Astrocyte of the spinal cord (primary cell): ENCODE measurements around the gene RIN1.

Experiments
- DNase-seq: peaks from one replicate; pipeline ENCODE4 v3.0.0; 2011; ENCODE audit warnings: low read depth, low spot score
- H3K4me3 ChIP-seq: 2 replicates; pipeline ENCODE4 v1.5.1; 2011; ENCODE audit warnings: low read depth, mild to moderate bottlenecking, low read length, moderate library complexity
- in situ Hi-C: cut with HindIII; loops from 2 replicates; pipeline ENCODE4 v1.10.0; 2017; ENCODE audit warnings: low sequenced_read_pairs
- TF ChIP-seq, protein P1 (sequence below): IDR thresholded peaks from 2 replicates; pipeline ENCODE4 v1.5.1; 2012; ENCODE audit warnings: low read depth, mild to moderate bottlenecking, low read length, inconsistent platforms

Gene RIN1

DNA sequence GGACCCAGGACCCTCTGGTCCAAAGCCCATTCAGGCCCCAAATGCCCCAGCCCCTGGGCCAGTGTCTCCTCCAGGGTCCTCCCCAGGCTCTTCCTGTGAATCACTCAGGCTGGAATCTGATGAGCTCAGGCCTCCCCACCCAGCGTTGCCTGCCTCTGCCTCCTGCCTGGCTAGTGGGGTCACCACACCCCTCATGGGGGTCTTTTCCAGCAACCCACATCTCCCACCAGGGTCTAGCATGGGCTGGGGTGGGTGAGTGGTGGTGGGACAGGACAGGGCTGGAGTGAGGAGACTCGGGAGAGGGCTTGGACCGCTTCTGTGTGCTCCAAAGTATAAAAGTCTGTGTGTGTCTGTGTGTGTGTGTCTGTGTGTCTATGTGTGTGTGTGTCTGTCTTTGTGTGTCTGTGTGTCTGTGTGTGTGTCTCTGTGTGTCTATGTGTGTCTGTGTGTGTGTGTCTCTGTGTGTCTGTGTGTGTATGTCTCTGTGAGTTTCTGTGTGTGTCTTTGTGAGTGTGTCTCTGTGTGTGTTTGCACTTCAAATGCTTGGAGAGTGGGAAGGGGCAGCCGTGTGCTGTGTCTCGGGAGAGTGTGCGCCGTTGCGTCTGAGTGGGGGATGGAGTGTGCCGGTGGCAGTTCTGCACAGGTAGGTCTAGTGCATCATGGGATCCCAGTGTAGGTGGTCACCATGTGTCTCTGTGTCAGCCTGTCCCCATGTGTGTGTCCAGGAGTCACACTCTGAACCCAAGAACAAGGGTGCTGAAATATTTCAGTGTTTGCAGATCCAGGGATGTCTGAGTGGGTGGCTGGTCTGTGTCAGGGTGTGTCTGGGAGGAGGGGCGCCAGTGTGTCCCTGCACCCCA lies 8.8 kb downstream of the RIN1 start:
- H3K4me3 ChIP-seq = no peak overlapping the region
- in situ Hi-C loops = no loop called here
- DNase-seq = peak; percentile 71
- TF ChIP-seq, protein P1, sequence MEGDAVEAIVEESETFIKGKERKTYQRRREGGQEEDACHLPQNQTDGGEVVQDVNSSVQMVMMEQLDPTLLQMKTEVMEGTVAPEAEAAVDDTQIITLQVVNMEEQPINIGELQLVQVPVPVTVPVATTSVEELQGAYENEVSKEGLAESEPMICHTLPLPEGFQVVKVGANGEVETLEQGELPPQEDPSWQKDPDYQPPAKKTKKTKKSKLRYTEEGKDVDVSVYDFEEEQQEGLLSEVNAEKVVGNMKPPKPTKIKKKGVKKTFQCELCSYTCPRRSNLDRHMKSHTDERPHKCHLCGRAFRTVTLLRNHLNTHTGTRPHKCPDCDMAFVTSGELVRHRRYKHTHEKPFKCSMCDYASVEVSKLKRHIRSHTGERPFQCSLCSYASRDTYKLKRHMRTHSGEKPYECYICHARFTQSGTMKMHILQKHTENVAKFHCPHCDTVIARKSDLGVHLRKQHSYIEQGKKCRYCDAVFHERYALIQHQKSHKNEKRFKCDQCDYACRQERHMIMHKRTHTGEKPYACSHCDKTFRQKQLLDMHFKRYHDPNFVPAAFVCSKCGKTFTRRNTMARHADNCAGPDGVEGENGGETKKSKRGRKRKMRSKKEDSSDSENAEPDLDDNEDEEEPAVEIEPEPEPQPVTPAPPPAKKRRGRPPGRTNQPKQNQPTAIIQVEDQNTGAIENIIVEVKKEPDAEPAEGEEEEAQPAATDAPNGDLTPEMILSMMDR = no peak

DNA sequence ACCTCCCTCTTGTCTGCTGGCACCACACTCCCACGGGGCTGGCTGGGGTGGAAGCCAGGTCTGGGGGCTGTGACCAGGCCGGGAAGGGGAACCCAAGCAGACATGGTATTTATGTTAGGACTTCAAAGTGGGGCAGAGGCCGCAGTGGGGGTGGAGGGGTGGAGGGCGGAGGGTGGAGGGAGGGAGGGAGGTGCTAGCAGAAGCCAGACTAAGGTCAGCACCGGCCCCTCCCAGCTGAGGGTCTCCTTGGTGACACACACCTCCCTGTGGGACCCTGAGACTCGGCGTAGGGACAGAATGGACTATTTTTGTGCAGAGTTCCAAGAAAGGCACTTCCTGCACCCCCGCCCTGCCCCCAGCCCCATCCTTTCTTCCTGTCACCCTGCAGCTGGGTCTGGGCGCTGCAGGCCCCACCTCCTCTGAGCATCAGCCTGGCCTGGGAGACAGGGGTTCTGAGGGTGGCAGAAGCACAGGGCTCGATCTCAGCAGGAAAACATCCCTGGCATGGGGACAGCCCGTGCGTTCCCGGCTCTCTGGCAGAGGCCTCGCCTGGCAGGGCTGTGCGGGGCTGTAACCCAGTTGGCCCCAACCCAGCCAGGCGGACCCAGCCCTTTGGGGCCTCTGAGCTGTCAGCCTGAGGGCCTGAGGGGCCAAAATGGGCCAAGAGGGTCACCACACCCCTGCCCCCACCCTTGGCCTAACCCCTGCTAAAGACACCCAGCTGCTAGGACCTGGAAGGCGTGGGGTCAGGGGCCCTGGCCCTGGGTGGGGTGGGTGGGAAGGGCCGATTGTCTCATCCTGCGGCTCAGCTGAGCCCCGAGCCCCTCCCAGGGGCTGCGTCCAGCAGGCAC lies 9.7 kb downstream of the RIN1 start:
- TF ChIP-seq, protein P1 = no peak
- DNase-seq = peak; percentile 37
- in situ Hi-C loops = no loop called here
- H3K4me3 ChIP-seq = no peak overlapping the region

DNA sequence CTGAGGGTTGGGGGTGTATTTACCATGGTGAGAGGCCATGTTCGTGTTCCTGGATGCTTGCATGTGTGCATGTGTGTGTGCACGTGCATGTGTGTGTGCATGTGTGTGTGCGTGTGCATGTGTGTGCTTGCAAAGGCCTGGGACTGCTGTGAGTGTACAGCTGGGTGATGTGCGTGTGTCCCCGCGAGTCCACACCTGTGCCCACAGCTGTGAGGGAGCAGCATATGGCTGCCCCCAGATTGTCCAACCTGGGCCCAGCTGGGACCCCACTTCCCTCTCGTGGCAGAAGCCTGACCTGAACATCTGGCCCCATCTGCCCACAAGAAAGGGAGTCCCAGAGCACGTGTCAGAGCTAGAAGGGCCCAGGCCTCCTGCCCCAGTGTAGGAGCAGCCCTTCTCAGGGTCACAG lies 11.0 kb downstream of the RIN1 start:
- no peak overlapping the region for H3K4me3 ChIP-seq
- DNase-seq = no peak
- in situ Hi-C loops = no loop called here
- TF ChIP-seq, protein P1 = no peak

DNA sequence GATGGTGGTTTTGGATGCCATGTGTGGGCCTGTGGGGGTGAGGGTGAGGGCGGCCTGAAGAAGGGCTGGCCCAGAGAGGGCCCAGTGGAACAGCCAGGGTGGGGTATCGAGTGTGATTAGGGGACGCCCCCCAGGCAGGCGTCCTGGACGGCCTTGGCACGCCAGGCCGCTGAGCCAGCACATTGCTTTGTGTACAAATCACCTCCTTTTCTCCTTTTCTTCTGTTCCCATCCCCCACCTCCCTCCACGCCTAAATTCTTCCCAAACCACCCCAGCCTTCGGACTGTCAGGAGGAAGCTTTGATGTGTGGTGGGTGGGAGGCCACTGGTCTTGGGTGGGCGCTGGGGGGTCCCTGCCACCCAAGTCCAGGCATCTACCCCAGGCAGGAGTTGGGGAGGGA lies 11.6 kb downstream of the RIN1 start:
- H3K4me3 ChIP-seq = no peak overlapping the region
- peak; percentile 40 for DNase-seq
- in situ Hi-C loops = no loop called here
- TF ChIP-seq, protein P1 = no peak

DNA sequence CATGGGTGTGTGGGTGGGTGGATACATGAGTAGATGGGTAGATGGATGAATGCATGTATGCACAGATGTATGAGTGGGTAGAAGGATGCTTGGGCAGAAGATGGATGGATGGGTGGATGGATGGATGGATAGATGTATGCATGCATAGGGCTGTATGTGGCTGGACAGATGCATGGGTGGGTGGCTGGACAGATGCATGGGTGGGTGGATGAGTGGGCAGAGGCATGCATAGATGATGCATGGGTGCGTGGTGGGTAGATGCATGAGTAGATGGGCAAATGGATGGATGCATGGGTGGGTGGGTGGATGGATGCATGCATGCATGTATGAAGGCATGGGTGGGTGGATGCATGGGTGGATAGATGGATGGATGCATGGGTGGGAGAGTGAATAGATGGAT lies 12.6 kb downstream of the RIN1 start:
- in situ Hi-C loops = no loop called here

DNA sequence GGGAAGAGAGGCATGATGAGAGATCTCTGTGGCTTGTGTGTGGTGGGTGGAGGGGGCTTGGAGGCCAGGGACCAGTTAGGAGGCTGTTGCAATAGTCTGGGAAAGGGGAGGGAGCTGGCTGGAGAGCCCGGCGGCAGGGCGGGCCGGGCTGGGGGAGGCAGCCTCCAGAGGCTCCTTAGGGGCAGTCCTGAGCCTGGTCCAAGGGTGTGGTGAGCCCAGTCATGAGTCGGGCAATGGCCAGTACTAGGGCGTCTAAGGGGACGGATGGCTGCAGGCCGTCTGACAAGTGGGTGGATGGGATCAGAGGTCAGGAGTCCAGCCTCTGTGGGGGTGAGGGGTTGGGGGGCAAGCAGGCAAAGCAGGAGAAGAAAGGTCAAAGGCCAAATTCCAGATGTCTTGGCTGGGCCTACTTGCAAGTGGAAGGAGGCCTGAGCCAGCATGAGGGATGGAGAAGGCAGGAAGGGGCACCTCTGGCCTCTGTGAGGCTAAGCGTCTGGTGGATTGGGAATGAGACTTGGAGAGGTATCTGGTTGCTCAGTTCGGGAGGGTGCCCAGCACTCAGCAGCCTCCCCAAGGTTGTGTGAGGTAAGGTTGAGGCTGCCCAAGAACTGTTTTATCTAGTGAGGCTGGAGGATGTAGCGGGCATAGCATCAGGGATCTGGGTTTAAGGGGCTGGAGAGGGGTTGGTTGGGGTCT lies 13.4 kb downstream of the RIN1 start:
- TF ChIP-seq, protein P1 = no peak
- no peak for DNase-seq
- in situ Hi-C loops = no loop called here

More for the DNA sequence above, 12.6 kb downstream of the RIN1 start:
- TF ChIP-seq, protein P1 = no peak
- DNase-seq = no peak
- H3K4me3 ChIP-seq = no peak overlapping the region

More for the DNA sequence above, 13.4 kb downstream of the RIN1 start:
- no peak overlapping the region for H3K4me3 ChIP-seq
